Stimulated activated CD4-positive, alpha-beta T cell treated with anti-CD3 and anti-CD28 coated beads, Interleukin-15, amount 100 ng/mL, for 24 hours (primary cell): ENCODE measurements around the gene SIGLEC14.
A peak's percentile ranks its signal among the peaks of the same experiment; 100 is the strongest.
"Not testable (repeated sequence)": the region's sequence is repeated elsewhere in the genome, so short reads cannot be mapped to it uniquely, and the experiment has no call there.

Experiments
- DNase-seq: peaks from one replicate; pipeline ENCODE4 v3.0.0-alpha.2; 2020

The SIGLEC14 gene, protein sequence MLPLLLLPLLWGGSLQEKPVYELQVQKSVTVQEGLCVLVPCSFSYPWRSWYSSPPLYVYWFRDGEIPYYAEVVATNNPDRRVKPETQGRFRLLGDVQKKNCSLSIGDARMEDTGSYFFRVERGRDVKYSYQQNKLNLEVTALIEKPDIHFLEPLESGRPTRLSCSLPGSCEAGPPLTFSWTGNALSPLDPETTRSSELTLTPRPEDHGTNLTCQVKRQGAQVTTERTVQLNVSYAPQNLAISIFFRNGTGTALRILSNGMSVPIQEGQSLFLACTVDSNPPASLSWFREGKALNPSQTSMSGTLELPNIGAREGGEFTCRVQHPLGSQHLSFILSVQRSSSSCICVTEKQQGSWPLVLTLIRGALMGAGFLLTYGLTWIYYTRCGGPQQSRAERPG

DNA sequence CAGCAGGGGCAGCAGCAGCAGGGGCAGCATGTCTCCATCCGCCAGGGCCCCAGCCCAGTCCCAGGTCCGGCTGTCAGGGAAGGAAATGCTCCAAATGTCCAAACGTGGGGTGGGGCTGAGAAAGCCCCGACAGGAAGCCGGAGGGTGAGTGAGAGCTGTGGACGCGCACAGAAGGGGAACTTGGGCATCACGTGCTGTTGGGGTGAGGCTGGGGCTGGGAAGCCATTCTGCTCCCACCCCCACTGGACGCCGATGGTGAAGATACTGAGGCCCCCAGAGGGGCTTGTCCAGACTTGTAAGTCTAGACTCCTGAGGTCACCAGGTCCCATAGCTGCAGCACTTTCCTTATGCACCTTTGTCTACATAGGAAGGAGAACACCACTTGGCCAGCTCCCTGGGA lies at the start of gene SIGLEC14:
SIGLEC14 (minus strand) TSS at position 96 of the 400 bp plus-strand sequence; CDS start at position 30, 66 bp downstream.
- not testable (repeated sequence) for DNase-seq

DNA sequence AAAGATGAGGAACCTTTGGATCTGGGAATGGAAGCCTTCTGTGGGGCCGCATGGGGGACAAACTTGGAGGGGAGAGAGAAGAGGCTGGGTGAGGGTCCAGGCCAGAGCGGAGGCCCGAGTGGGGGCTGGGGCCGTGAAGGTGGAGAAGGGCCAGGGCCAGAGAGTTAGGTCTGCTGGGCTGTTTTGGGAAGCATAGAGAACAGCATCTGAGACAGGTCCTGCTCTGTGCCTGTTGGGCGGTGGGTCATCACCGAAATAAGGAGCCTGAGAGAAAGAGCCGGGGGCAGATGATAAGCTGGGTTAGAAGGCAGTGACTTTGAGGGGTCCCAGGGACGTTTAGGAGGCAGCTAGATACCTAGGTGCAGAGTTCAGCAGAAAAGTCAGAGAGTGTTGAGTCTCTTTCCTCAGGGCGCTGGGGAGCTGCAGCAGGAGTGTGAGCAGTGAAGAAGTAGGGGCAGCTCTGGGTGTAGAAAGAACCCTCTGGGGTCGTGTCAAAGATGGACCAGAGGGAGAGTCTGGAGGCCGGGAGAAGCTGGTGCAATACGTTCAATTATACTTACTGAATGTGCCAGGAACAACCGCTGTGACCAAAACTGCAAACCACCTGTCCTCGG lies 49.2 kb upstream of the SIGLEC14 start:
- no peak for DNase-seq

DNA sequence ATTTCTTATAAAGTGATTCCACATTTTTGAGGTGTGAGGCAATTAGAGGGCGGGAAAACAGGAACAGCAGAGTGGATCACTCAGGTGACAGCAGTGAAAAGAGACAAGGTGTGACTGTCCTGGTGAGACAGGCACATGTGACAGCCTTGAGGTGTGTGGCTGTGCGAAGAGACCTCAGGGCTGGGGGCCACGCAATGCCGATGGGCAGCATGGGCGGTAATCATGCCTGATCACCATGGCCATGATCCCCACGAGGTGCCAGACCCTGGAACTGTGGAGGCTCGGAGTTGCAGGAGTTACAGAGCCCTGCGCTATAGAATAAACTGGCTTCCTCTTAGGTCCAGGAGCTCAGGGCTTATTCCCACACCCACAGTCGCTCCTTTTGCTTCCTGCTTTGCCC lies 48.5 kb upstream of the SIGLEC14 start:
- no peak for DNase-seq

DNA sequence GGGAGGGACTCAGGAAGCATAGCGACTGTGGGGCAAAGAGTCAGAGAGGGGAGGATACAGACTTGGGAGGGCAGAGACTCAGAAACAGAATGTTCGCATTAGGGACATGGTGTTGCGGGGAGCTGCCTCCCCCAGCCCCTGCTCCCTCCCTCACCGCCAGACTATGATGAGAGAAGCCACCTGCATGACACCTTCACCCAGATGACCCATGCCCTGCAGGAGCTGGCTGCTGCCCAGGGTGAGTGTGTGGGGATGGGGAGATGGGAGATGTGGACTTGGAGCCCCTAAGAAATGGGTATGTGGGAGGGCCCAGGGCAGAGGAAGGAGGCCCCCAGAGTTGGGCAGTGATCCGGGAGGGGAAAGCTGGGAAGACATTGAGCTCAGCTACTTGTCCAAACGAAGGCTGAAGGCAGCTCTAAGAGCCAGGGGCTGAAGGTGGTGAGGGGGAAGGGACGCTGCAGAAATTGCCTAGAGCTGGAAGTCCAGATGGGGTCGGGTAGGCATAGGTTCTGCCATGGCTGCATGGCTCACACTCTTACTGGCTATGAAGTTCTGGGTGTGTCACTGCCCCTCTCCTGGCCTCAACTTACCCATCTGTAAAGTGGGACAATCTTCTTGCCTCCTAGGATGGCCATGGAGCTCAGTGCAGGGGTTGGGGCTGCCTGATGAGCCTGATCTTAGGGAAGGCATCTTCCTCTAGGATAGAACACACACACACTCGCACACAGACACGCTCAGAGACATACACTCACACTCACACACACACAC lies 47.9 kb upstream of the SIGLEC14 start:
- no peak for DNase-seq

- no peak for DNase-seq
Measured at GRCh38 chr19:51693819-51694218, 47.2 kb upstream of the SIGLEC14 start.

DNA sequence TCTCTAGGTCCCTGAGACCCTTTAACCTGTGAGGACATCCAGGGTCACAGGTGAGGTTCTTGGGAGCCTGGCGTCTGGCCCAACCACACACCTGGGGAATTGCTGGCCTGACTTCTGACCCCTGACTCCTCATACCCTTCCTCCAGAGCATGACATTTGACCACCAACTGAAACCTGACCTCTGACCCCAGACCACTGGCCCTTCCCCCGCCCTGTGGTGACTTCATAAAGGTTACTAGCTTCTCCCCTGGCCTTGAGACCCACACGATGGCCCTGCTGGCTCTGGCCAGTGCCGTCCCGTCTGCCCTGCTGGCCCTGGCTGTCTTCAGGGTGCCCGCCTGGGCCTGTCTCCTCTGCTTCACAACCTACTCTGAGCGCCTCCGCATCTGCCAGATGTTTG lies 46.6 kb upstream of the SIGLEC14 start, which contains the start of gene SPACA6:
SPACA6 (plus strand) TSS at position 71 of the 400 bp plus-strand sequence; CDS start at position 268, 197 bp downstream.
- DNase-seq: no peak

- no peak for DNase-seq
Measured at GRCh38 chr19:51692468-51692867, 45.8 kb upstream of the SIGLEC14 start.

- DNase-seq: no peak
Measured at GRCh38 chr19:51691584-51692428, 45.2 kb upstream of the SIGLEC14 start.

DNA sequence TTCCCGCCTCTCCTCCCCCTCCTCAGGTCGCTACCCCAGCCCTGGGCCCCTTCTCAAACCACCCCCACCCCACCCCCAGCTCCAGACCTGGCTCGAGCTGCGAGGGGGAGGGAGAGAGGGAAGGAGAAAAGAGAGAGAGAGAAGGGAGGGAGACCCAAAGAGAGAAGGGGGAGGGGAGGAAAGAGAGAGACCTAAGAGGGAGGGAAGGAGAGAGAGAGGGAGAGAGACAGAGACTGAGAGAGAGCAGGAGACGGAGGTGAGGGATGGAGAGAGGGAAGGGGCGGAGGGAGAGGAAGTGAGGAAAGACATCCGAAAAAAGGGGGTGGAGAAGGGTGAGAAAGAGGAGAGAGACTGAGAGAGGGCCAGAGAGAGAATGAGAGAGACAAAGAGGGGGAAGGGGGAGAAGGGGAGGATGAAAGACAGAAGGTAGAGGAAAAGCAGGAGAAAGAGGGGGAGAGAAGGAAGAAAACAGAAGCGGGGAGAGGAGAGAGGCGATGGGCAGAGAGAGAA lies 44.5 kb upstream of the SIGLEC14 start:
- DNase-seq: no peak

GRCh38 chr19:51690454-51691073 lies 43.9 kb upstream of the SIGLEC14 start:
- peak; percentile 82 for DNase-seq

- DNase-seq: peak; percentile 29
Measured at GRCh38 chr19:51689751-51690453, 43.3 kb upstream of the SIGLEC14 start.

GRCh38 chr19:51688671-51689571 lies 42.3 kb upstream of the SIGLEC14 start:
- peak; percentile 40 for DNase-seq

- no peak for DNase-seq
Measured at GRCh38 chr19:51687791-51688670, 41.4 kb upstream of the SIGLEC14 start.

- no peak for DNase-seq
Measured at GRCh38 chr19:51686171-51686570, 39.5 kb upstream of the SIGLEC14 start.

DNA sequence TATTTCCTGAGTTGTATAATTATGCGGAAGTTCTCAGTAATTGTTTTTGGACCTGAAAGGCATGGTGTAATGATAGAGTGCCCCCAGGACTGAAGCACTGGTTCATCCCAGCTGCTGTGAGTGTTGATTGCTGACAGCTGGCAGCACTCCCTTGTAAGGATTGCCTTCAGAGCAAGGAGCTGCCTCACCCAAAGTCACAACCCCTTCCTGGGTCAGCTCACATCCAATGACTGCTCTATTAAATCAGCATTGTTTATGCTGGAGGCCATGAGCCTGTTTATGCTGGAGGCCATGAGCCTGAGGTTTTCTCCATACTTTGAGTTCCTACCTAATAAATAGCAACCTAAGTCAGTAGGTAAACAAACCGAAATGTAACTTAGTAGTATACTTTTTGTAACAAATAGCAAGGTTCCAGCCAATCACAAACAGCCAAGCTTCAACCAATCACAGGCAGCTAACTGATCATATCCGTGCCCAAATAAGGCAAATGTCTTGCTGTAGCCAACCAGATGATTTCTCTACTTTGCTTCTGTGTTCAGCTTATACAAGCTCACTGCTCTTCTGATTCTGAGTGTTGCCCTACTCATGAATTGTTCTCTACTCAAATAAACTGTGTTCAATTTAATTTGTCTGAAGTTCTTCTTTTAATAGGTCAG lies 34.8 kb upstream of the SIGLEC14 start:
- DNase-seq: no peak

- DNase-seq: no peak
Measured at GRCh38 chr19:51680474-51680873, 33.8 kb upstream of the SIGLEC14 start.

GRCh38 chr19:51676566-51677083 lies 30.0 kb upstream of the SIGLEC14 start:
- peak; percentile 27 for DNase-seq

GRCh38 chr19:51675911-51676565 lies 29.4 kb upstream of the SIGLEC14 start:
- not testable (repeated sequence) for DNase-seq
